ENCODE results near the gene PKLR. TPM values are rescaled to one million over a fixed set of nuclear protein-coding genes. Genes with fewer than 3 reads are reported as not detected.
A peak's percentile ranks its signal among the peaks of the same experiment; 100 is the strongest.

Gene PKLR
- total RNA-seq, 1 experiment from 2014 or later = 0.17 TPM

- no peaks in the 10 kb centered on the region for H3K27me3 ChIP-seq (ENCODE audit: insufficient read depth, low read length)
- H3K4me2 ChIP-seq (ENCODE audit: low read length) = peak overlapping the region; percentile 100
- H3K9me2 ChIP-seq (ENCODE audit: insufficient read depth) = no peaks in the 10 kb centered on the region
- intact Hi-C loops (cut with micrococcal nuclease) = loop anchor here (1.0 to 10.0 kb wide), 4 partner anchors 46 to 269 kb away; partner anchors contain the start of genes HCN3, KRTCAP2 and TRIM46
- RAD21 ChIA-PET (ENCODE audit: low non-redundant PET in 1 of 2, low total read pairs in 2 of 2, uncharacterized antibody in 2 of 2, unreplicated experiment in 2 of 2) = interaction anchor here (0.6 to 1.5 kb wide), 6 partner anchors 51 to 810 kb away, joined by 3 to 9 read pairs (median 4); partner anchors contain the start of genes CLK2 (in 1 of the 2) and SCAMP3 (in 1 of the 2)
- peak overlapping the region; percentile 83 to 96 for H3K4me3 ChIP-seq (replicated peaks in 1 of 2; ENCODE audit: low read depth in 1 of 2, low read length in 2 of 2)
- ATAC-seq (peak; percentile 63), DNase-seq (ENCODE audit: low read depth, low spot score) (peak; percentile 80)
- CTCF ChIA-PET = interaction anchor here (1.0 to 3.9 kb wide), 10 partner anchors 16 to 176 kb away, joined by 3 to 44 read pairs (median 6); partner anchors contain the start of genes FDPS, HCN3, KRTCAP2 and MTX1
- peaks cover 25 to 34% of the 10 kb centered on the region in 2 experiments; a peak in 3 of 4 replicates for H3K36me3 ChIP-seq (ENCODE audit: control insufficient read depth in 1 of 2, insufficient read depth in 2 of 2, low read length in 2 of 2)
- H2AFZ ChIP-seq (ENCODE audit: low read depth, low read length, poor library complexity, severe bottlenecking) = no peak overlapping the region
- TF ChIP-seq SRF (IDR thresholded peaks at IDR 0.05; ENCODE audit: low read depth) (no peak), POLR2AphosphoS5 (IDR thresholded peaks at IDR 0.05; ENCODE audit: low read depth, low read length) (peak; percentile 60)
- peak overlapping the region; percentile 87 for H3K9ac ChIP-seq (ENCODE audit: low read length)
- H3K27ac ChIP-seq (ENCODE audit: low read depth, low read length) = peak overlapping the region; percentile 96
- POLR2A ChIA-PET = interaction anchor here (0.6 to 1.7 kb wide), 5 partner anchors 16 to 681 kb away, joined by 3 to 11 read pairs (median 5); partner anchors contain the start of genes CLK2 and FDPS
- no TSS peak for BruUV-seq (replicated peaks)
- no peaks in the 10 kb centered on the region for H3K9me3 ChIP-seq (ENCODE audit: control insufficient read depth in 1 of 2, insufficient read depth in 1 of 2, low read depth in 1 of 2, low read length in 2 of 2)
- peaks cover 39% of the 10 kb centered on the region; the same call in 1 of the 2 replicates for H3K79me2 ChIP-seq (ENCODE audit: insufficient read depth, low read length)
- H4K20me1 ChIP-seq (ENCODE audit: insufficient read depth) = no peaks in the 10 kb centered on the region
- peaks cover 15 to 25% of the 10 kb centered on the region in 2 experiments for H3K4me1 ChIP-seq (ENCODE audit: control insufficient read depth in 1 of 2, insufficient read depth in 2 of 2, low read length in 2 of 2)
Observed at GRCh38 chr1:155323729-155324036, 22.4 kb upstream of the PKLR start.

DNA sequence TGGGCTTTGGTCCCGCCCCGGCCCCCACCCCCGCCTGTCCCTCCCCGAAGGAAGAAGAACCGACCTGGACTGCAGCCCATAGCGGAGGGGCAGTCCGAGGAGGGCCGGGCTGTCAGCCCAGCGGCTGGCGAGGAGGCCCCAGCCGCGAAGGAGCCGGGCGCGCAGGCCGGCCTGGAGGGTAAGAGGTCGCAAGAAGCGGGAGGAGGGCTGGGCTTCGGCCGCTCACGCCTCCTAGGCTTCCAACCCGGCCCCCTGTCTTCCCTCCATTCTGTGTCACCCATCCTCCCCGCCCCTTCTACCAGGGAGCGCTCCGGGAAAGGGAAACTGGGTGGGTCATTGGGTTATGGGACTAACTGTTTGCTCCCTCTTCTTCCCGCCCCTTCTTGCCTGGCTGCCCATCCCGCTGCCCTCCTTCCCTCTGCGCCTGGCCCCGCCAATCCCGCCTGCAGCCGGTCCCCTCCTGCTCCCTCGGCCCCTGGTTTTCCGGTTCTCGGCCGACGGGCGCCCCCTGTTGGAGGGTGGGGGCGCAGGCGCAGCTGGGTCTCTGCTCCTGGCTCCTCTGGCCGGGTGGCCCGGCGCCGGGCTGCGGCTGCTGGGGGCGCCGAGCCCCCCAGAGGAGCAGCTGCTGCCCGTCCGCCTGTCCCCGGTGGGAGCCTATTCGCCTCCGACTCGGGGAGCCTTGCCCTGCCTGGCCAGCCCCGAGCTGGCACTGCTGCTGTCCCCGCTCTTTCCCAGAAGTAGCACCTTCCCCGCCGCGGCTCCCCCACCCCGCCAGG is 21.9 kb upstream of the PKLR start:
- H2AFZ ChIP-seq (ENCODE audit: low read depth, low read length, poor library complexity, severe bottlenecking) = peak overlapping the region; percentile 45
- POLR2A ChIA-PET = interaction anchor here (0.6 to 1.7 kb wide), 5 partner anchors 15 to 682 kb away, joined by 3 to 11 read pairs (median 5); partner anchors contain the start of genes CLK2 and FDPS
- BruUV-seq (replicated peaks) = no TSS peak

More for the DNA sequence above, 21.9 kb upstream of the PKLR start:
- no peaks in the 10 kb centered on the region for H3K9me2 ChIP-seq (ENCODE audit: insufficient read depth)
- no peaks in the 10 kb centered on the region for H3K9me3 ChIP-seq (ENCODE audit: control insufficient read depth in 1 of 2, insufficient read depth in 1 of 2, low read depth in 1 of 2, low read length in 2 of 2)
- H3K4me3 ChIP-seq (replicated peaks in 1 of 2; ENCODE audit: low read depth in 1 of 2, low read length in 2 of 2) = peak overlapping the region; percentile 83 to 96
- ATAC-seq (peak; percentile 64), DNase-seq (ENCODE audit: low read depth, low spot score) (peak; percentile 72)
- H3K4me2 ChIP-seq (ENCODE audit: low read length) = peak overlapping the region; percentile 100
- peaks cover 37% of the 10 kb centered on the region; the same call in 1 of the 2 replicates for H3K79me2 ChIP-seq (ENCODE audit: insufficient read depth, low read length)
- TF ChIP-seq ZNF274 (IDR thresholded peaks at IDR 0.05; ENCODE audit: low read depth, low read length) (no peak), SRF (IDR thresholded peaks at IDR 0.05; ENCODE audit: low read depth) (no peak), ZFX (IDR thresholded peaks at IDR 0.05) (no peak), ZBTB33 (IDR thresholded peaks at IDR 0.05; ENCODE audit: extremely low read depth, insufficient replicate concordance, low read length) (no peak), POLR2AphosphoS5 (IDR thresholded peaks at IDR 0.05; ENCODE audit: low read depth, low read length) (peak; percentile 56), POLR2A (IDR thresholded peaks at IDR 0.05; ENCODE audit: borderline replicate concordance, extremely low read depth, insufficient read depth, insufficient read length) (peak; percentile 12), YY1 (IDR thresholded peaks at IDR 0.05; ENCODE audit: extremely low read depth, insufficient replicate concordance, low read depth, low read length) (peak; percentile 73)
- TF ChIP-seq, protein P1, sequence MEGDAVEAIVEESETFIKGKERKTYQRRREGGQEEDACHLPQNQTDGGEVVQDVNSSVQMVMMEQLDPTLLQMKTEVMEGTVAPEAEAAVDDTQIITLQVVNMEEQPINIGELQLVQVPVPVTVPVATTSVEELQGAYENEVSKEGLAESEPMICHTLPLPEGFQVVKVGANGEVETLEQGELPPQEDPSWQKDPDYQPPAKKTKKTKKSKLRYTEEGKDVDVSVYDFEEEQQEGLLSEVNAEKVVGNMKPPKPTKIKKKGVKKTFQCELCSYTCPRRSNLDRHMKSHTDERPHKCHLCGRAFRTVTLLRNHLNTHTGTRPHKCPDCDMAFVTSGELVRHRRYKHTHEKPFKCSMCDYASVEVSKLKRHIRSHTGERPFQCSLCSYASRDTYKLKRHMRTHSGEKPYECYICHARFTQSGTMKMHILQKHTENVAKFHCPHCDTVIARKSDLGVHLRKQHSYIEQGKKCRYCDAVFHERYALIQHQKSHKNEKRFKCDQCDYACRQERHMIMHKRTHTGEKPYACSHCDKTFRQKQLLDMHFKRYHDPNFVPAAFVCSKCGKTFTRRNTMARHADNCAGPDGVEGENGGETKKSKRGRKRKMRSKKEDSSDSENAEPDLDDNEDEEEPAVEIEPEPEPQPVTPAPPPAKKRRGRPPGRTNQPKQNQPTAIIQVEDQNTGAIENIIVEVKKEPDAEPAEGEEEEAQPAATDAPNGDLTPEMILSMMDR (IDR thresholded peaks at IDR 0.05 in 2 of 3, conservative IDR thresholded peaks at IDR 0.05 in 1 of 3; ENCODE audit: borderline replicate concordance in 1 of 3, insufficient read depth in 1 of 3, low read depth in 2 of 3, low read length in 2 of 3) = peak in 2 of 3 experiments; percentile 82 to 95; a peak in 4 of 6 replicates
- no peaks in the 10 kb centered on the region for H4K20me1 ChIP-seq (ENCODE audit: insufficient read depth)
- no peaks in the 10 kb centered on the region for H3K27me3 ChIP-seq (ENCODE audit: insufficient read depth, low read length)
- peaks cover 15 to 25% of the 10 kb centered on the region in 2 experiments for H3K4me1 ChIP-seq (ENCODE audit: control insufficient read depth in 1 of 2, insufficient read depth in 2 of 2, low read length in 2 of 2)
- ChIA-PET CTCF (interaction anchor here (1.0 to 3.9 kb wide), 10 partner anchors 15 to 177 kb away, joined by 3 to 44 read pairs (median 6); partner anchors contain the start of genes FDPS, HCN3, KRTCAP2 and MTX1), RAD21 (ENCODE audit: low non-redundant PET in 1 of 2, low total read pairs in 2 of 2, uncharacterized antibody in 2 of 2, unreplicated experiment in 2 of 2) (interaction anchor here (0.9 to 1.5 kb wide), 4 partner anchors 50 to 72 kb away, joined by 3 to 9 read pairs (median 4); partner anchors contain the start of genes CLK2 (in 1 of the 2) and SCAMP3 (in 1 of the 2))
- peaks cover 28 to 37% of the 10 kb centered on the region in 2 experiments; a peak in 3 of 4 replicates for H3K36me3 ChIP-seq (ENCODE audit: control insufficient read depth in 1 of 2, insufficient read depth in 2 of 2, low read length in 2 of 2)
- intact Hi-C loops (cut with micrococcal nuclease) = loop anchor here (1.0 to 10.0 kb wide), 3 partner anchors 46 to 269 kb away; partner anchors contain the start of genes HCN3, KRTCAP2 and TRIM46
- H3K27ac ChIP-seq (ENCODE audit: low read depth, low read length) = peak overlapping the region; percentile 96
- H3K9ac ChIP-seq (ENCODE audit: low read length) = peak overlapping the region; percentile 87
